ENCODE measurements around the gene CHRNA5. TPM values are rescaled to one million over a fixed set of nuclear protein-coding genes. Genes with fewer than 3 reads are reported as not detected.

CHRNA5 gene
- polyA plus RNA-seq, 3 donors: 0.19 TPM; not detected in 2

DNA sequence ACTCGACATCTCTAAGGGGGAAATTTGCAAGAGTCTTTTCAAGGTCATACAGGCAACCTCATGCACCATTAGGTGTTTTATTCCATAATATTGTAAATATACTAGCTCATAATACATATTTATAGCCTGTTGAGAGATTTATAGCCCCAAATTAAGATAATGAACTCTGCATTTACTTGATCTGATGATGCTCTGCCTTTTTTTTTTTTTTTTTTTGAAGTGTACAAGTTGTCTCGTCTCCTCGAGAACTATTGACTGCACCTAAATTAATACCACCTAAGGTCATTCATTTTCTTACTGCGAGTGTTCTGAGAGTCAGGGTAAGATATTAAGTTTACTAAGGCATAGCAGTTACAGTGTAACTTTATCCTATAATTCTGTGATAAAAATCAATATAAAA lies 6.1 kb downstream of the CHRNA5 start:
- Histone ChIP-seq H3K4me3 (replicated peaks in 1 of 3; ENCODE audit: low read depth in 2 of 3, low read length in 3 of 3) (no peak overlapping the region), H2AFZ (ENCODE audit: insufficient read depth, low read depth, low read length, poor library complexity, severe bottlenecking) (no peak overlapping the region), H3K4me1 (ENCODE audit: control insufficient read depth in 1 of 2, insufficient read depth in 2 of 2, low read length in 2 of 2) (peaks cover under 1% of the 10 kb centered on the region in 2 donors), H3K36me3 (replicated peaks in 1 of 2; ENCODE audit: control insufficient read depth in 1 of 2, insufficient read depth in 2 of 2, low read length in 2 of 2) (no peaks in the 10 kb centered on the region), H4K20me1 (ENCODE audit: insufficient read depth, low read length) (no peaks in the 10 kb centered on the region), H3K9me3 (replicated peaks in 1 of 2; ENCODE audit: control insufficient read depth in 1 of 2, insufficient read depth in 1 of 2, low read length in 2 of 2) (no peaks in the 10 kb centered on the region), H3K27me3 (ENCODE audit: control insufficient read depth in 2 of 2, insufficient read depth in 2 of 2, low read length in 2 of 2) (peaks cover 12 to 13% of the 10 kb centered on the region in 2 donors), H3K4me2 (replicated peaks; ENCODE audit: extremely low read depth, low read length, poor library complexity, severe bottlenecking) (no peak overlapping the region), H3K9ac (ENCODE audit: insufficient read depth, low read length, poor library complexity, severe bottlenecking) (no peak overlapping the region), H3K27ac (ENCODE audit: low read depth in 1 of 2, low read length in 2 of 2) (no peak overlapping the region), H3K79me2 (ENCODE audit: insufficient read depth, low read length) (no peaks in the 10 kb centered on the region)
- TF ChIP-seq, protein P1, sequence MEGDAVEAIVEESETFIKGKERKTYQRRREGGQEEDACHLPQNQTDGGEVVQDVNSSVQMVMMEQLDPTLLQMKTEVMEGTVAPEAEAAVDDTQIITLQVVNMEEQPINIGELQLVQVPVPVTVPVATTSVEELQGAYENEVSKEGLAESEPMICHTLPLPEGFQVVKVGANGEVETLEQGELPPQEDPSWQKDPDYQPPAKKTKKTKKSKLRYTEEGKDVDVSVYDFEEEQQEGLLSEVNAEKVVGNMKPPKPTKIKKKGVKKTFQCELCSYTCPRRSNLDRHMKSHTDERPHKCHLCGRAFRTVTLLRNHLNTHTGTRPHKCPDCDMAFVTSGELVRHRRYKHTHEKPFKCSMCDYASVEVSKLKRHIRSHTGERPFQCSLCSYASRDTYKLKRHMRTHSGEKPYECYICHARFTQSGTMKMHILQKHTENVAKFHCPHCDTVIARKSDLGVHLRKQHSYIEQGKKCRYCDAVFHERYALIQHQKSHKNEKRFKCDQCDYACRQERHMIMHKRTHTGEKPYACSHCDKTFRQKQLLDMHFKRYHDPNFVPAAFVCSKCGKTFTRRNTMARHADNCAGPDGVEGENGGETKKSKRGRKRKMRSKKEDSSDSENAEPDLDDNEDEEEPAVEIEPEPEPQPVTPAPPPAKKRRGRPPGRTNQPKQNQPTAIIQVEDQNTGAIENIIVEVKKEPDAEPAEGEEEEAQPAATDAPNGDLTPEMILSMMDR (IDR thresholded peaks at IDR 0.05): no peak
- Mint-ChIP-seq H3K4me3 (no peak overlapping the region), H3K4me1 (peaks cover 3% of the 10 kb centered on the region), H3K27ac (no peak overlapping the region), H3K9me3 (peaks cover 0 to 4% (median 2%) of the 10 kb centered on the region in 7 donors), H3K36me3 (peaks cover 0 to 3% of the 10 kb centered on the region in 2 donors), H3K27me3 (ENCODE audit: low read depth in 3 of 3) (peaks cover 7 to 17% (median 14%) of the 10 kb centered on the region in 3 donors)
- whole genome bisulfite sequencing (ENCODE audit: insufficient coverage): no CpG with 5 or more reads among the region's 4 CpGs
- DNase-seq: no peak
- intact Hi-C loops (cut with micrococcal nuclease): no loop called here

DNA sequence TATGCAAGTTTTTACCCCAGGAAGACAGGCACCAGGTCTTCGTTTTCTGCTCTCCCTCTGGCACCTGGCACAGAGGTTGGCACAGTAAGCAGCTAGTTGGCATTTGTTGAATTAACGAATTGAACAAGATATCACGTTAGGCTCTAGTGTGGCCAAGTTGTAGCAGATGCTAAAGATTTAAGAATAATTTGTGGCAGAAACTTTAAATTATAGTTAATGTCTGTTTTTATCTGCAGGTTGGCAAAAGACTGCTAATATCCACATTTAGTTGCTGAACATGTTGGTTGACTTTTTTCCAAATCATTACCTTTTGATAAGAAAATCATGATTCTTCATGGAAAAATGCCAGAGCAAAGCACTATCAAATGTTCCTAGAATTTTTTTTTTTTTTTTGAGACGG lies 8.1 kb downstream of the CHRNA5 start:
- WGBS (ENCODE audit: insufficient coverage): 90% methylated on average over 3 of the region's 4 CpGs
- Histone ChIP-seq H3K9me3 (replicated peaks in 1 of 2; ENCODE audit: control insufficient read depth in 1 of 2, insufficient read depth in 1 of 2, low read length in 2 of 2) (no peaks in the 10 kb centered on the region), H3K9ac (ENCODE audit: insufficient read depth, low read length, poor library complexity, severe bottlenecking) (no peak overlapping the region), H3K4me1 (ENCODE audit: control insufficient read depth in 1 of 2, insufficient read depth in 2 of 2, low read length in 2 of 2) (no peaks in the 10 kb centered on the region), H3K79me2 (ENCODE audit: insufficient read depth, low read length) (no peaks in the 10 kb centered on the region), H4K20me1 (ENCODE audit: insufficient read depth, low read length) (no peaks in the 10 kb centered on the region), H3K36me3 (replicated peaks in 1 of 2; ENCODE audit: control insufficient read depth in 1 of 2, insufficient read depth in 2 of 2, low read length in 2 of 2) (no peaks in the 10 kb centered on the region), H3K4me2 (replicated peaks; ENCODE audit: extremely low read depth, low read length, poor library complexity, severe bottlenecking) (no peak overlapping the region), H3K27me3 (ENCODE audit: control insufficient read depth in 2 of 2, insufficient read depth in 2 of 2, low read length in 2 of 2) (no peaks in the 10 kb centered on the region), H2AFZ (ENCODE audit: insufficient read depth, low read depth, low read length, poor library complexity, severe bottlenecking) (no peak overlapping the region), H3K4me3 (replicated peaks in 1 of 3; ENCODE audit: low read depth in 2 of 3, low read length in 3 of 3) (no peak overlapping the region), H3K27ac (ENCODE audit: low read depth in 1 of 2, low read length in 2 of 2) (no peak overlapping the region)
- intact Hi-C loops (cut with micrococcal nuclease): no loop called here
- no peak for DNase-seq
- H3K36me3 Mint-ChIP-seq: no peaks in the 10 kb centered on the region
- TF ChIP-seq, protein P1 (IDR thresholded peaks at IDR 0.05): no peak
- H3K9me3 Mint-ChIP-seq: no peaks in the 10 kb centered on the region
- no peaks in the 10 kb centered on the region for H3K4me1 Mint-ChIP-seq
- H3K27ac Mint-ChIP-seq: no peak overlapping the region
- no peak overlapping the region for H3K4me3 Mint-ChIP-seq
- peaks cover 2 to 3% (median 3%) of the 10 kb centered on the region in 3 donors for H3K27me3 Mint-ChIP-seq (ENCODE audit: low read depth in 3 of 3)

Measured in CD14-positive monocyte (primary cell).